ENCODE results near the gene PCSK7. TPM values are rescaled to one million over a fixed set of nuclear protein-coding genes. Genes with fewer than 3 reads are reported as not detected.

The PCSK7 gene
- total RNA-seq, 1 donor from 2014 or later = 341 TPM

DNA sequence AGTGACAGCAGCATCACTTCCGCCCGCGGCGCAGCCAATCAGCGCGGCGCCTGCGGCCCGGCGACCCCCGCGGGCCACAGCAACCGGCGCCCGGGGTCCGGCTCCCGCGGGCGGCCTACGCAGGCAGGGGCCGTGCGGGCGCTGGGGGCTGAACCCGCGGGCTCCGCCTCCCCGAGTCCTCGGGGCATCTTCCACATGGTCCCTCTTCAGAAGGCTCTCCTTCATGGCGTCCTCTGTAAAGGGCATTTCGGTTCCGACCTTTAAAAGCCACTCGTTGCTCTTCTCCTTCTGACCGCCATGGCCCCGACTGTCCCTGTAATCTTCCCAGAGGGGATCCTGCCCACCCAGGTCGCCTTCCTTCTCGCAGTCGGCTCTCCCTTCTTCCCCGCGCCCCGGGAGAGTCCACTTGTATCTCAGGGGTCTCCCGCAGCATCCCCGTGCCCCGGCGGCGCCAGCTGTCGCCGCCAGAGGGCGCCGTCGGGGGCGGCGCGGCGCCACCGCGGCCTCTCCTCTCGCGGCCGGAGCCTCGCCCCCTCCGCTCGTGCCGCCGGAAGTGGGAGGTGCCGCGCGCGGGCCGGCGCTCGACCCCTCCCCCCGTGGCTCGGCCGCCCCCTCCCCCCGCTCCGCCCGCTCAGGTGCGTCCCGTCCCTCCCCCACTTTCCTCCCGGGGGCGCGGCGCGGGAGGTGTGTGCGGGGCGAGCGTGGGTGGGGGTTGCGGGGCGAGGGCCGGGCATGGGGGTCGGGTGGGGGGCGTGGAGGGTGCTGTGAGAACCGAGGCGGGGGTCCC, 412 bp upstream of the PCSK7 start, which contains the start of gene RNF214:
RNF214 (plus strand) TSS at position 580 of the 787 bp plus-strand sequence. CDS start 1,602 bp downstream, outside the sequence.
- Mint-ChIP-seq H3K36me3 (ENCODE audit: low read depth) (peaks cover 44% of the 10 kb centered on the region), H3K4me1 (peaks cover 43% of the 10 kb centered on the region), H3K27me3 (no peaks in the 10 kb centered on the region), H3K9me3 (no peaks in the 10 kb centered on the region), H3K4me3 (peak within 1 kb of the TSS; percentile 100), H3K27ac (peak within 1 kb of the TSS; percentile 100)
- ChIA-PET POLR2A (interaction anchor here (0.5 to 5.9 kb wide), 10 partner anchors 43 to 585 kb away, joined by 3 to 89 read pairs (median 10); partner anchors contain the start of genes BUD13, CEP164, PAFAH1B2 and SIDT2), CTCF (interaction anchor here (0.9 to 8.1 kb wide), 6 partner anchors 11 to 714 kb away, joined by 3 to 119 read pairs (median 3); partner anchors contain the start of gene SIDT2)
- intact Hi-C loops (cut with micrococcal nuclease) = loop anchor here (1.0 to 10.0 kb wide), 8 partner anchors 43 to 1203 kb away; partner anchors contain the start of genes CEP164, KMT2A and PAFAH1B2
- TF ChIP-seq, protein P1, sequence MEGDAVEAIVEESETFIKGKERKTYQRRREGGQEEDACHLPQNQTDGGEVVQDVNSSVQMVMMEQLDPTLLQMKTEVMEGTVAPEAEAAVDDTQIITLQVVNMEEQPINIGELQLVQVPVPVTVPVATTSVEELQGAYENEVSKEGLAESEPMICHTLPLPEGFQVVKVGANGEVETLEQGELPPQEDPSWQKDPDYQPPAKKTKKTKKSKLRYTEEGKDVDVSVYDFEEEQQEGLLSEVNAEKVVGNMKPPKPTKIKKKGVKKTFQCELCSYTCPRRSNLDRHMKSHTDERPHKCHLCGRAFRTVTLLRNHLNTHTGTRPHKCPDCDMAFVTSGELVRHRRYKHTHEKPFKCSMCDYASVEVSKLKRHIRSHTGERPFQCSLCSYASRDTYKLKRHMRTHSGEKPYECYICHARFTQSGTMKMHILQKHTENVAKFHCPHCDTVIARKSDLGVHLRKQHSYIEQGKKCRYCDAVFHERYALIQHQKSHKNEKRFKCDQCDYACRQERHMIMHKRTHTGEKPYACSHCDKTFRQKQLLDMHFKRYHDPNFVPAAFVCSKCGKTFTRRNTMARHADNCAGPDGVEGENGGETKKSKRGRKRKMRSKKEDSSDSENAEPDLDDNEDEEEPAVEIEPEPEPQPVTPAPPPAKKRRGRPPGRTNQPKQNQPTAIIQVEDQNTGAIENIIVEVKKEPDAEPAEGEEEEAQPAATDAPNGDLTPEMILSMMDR (IDR thresholded peaks at IDR 0.05) = peak; percentile 69
- DNase-seq (peak; percentile 82), ATAC-seq (ENCODE audit: low read depth) (peak; percentile 74)

DNA sequence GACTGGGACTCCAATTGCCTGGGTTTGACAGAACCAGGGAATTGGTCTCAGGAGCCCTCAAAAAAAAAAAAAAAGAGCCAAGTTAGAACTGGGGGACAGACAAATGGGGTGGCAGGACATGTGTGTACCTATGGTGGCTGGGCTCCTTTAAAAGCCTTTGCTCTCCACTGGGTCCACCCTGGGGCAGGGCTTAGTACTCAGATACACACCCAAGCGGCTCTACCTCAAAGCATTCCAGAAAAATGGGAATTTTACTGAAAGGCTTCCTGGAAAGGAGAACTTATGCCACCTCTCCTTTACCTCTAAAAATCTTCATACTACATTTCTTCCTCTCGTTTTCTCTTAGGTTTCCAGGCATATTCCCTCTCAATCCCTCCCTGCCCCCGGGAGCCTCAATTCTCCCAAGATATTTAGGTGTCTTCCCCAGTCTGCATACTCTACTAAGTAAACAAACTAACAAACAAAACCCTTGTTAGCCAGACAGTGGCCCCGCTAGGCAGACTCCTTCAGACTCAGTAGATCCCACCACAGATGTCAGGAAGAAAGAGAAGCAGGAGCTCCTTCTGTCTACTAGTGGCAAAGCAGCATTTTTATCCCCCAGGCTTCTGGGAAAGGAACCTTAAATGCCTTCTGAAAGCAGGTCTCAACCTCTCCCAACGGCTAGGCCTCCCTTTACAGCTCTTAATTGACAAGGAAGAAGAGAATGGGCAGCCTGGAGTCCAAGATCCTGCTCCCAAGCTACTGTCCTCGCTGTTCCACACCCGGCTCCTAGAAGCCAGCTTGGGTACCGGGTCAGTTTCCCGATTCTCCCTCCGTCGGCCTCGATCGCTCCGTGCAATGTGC, 653 bp downstream of the PCSK7 start:
- Mint-ChIP-seq H3K4me3 (peak overlapping the region; percentile 100), H3K36me3 (ENCODE audit: low read depth) (peaks cover 53% of the 10 kb centered on the region), H3K9me3 (no peaks in the 10 kb centered on the region), H3K27ac (peak overlapping the region; percentile 95), H3K4me1 (peaks cover 53% of the 10 kb centered on the region), H3K27me3 (no peaks in the 10 kb centered on the region)
- ATAC-seq (ENCODE audit: low read depth) (peak; percentile 5), DNase-seq (no peak)
- ChIA-PET CTCF (interaction anchor here (0.6 to 8.1 kb wide), 13 partner anchors 9 to 715 kb away, joined by 3 to 119 read pairs (median 3); partner anchors contain the start of genes APOA5, CEP164, PAFAH1B2 and SIDT2), POLR2A (interaction anchor here (0.5 to 5.9 kb wide), 20 partner anchors 42 to 1378 kb away, joined by 3 to 89 read pairs (median 7); partner anchors contain the start of genes BUD13, CEP164, IL10RA and PAFAH1B2)
- TF ChIP-seq, protein P1 (IDR thresholded peaks at IDR 0.05) = no peak
- intact Hi-C loops (cut with micrococcal nuclease) = loop anchor here (1.0 to 10.0 kb wide), 6 partner anchors 53 to 1204 kb away; partner anchors contain the start of genes KMT2A, SIDT2 and SIK3

DNA sequence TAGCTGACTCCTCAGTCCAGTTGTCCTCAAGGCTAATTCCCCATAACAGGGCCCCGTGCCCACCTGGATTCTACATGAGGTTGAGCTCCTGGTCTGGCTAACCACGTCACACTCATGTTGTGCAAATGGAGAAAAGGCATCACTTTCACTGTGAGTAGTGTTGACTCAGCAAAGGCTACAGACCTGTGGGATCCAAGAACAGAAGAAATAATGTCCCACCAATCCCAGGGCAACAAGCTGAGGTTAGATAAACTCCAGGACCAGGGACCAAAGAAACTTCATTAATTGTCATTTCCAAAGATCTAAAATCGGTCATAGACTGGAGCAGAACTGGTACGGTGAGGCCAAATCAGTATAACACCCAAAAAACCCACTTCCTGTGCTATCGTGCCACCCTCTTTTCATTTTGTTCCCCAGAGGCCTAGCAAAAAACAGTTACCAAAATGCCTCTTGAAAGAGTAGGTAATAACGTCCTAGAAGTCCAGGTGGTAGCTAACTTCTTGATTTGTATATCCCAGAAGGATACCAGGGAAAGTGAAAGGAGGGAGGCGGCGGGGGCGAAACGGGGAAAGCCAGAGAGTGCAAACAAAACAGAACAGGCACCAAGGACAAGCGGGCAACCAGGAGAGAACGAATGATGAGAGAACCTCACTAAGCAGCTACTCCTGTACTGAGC, 1.4 kb downstream of the PCSK7 start:
- Mint-ChIP-seq H3K27ac (peak overlapping the region; percentile 95), H3K4me1 (peaks cover 53% of the 10 kb centered on the region), H3K27me3 (no peaks in the 10 kb centered on the region), H3K9me3 (no peaks in the 10 kb centered on the region), H3K4me3 (peak overlapping the region; percentile 100), H3K36me3 (ENCODE audit: low read depth) (peaks cover 58% of the 10 kb centered on the region)
- ATAC-seq (ENCODE audit: low read depth) = peak; percentile 49
- ChIA-PET CTCF (interaction anchor here (0.8 to 8.1 kb wide), 6 partner anchors 8 to 587 kb away, joined by 3 to 119 read pairs (median 4); partner anchors contain the start of genes APOA5, CEP164 and SIDT2), POLR2A (interaction anchor here (0.5 to 5.9 kb wide), 20 partner anchors 37 to 1379 kb away, joined by 3 to 89 read pairs (median 6); partner anchors contain the start of genes CEP164, IL10RA, PAFAH1B2 and SIDT2)
- peak; percentile 41 for DNase-seq
- TF ChIP-seq, protein P1 (IDR thresholded peaks at IDR 0.05) = no peak
- intact Hi-C loops (cut with micrococcal nuclease) = loop anchor here (1.0 to 10.0 kb wide), 6 partner anchors 52 to 1204 kb away; partner anchors contain the start of genes KMT2A, SIDT2 and SIK3

DNA sequence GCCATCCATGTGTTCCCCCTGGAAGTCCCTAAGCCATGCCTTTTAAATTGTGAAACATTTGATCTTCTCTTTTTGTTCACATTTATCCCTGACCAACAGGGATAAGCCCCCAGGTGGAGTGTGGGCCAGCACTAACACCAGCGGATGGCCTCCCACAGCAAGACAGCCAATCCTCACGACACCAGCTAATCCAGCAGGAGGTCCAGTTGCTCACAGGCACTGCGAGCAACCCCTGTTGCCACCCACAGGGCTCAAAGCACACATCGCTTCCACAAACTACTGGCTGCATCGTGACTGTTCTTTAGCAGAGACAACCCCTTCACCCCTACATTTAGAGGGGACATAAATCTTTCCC, 2.0 kb downstream of the PCSK7 start:
- ATAC-seq (ENCODE audit: low read depth) = no peak
- Mint-ChIP-seq H3K36me3 (ENCODE audit: low read depth) (peaks cover 61% of the 10 kb centered on the region), H3K4me3 (peak overlapping the region; percentile 100), H3K27ac (peak overlapping the region; percentile 95), H3K9me3 (no peaks in the 10 kb centered on the region), H3K4me1 (peaks cover 53% of the 10 kb centered on the region), H3K27me3 (no peaks in the 10 kb centered on the region)
- intact Hi-C loops (cut with micrococcal nuclease) = loop anchor here (1.0 to 10.0 kb wide), 6 partner anchors 52 to 1205 kb away; partner anchors contain the start of genes KMT2A, SIDT2 and SIK3
- DNase-seq = no peak
- CTCF ChIA-PET = interaction anchor here (1.1 to 8.1 kb wide), 4 partner anchors 8 to 97 kb away, joined by 3 to 119 read pairs (median 4); partner anchors contain the start of genes CEP164 and SIDT2
- POLR2A ChIA-PET = interaction anchor here (0.9 to 5.9 kb wide), 14 partner anchors 37 to 1379 kb away, joined by 3 to 89 read pairs (median 7); partner anchors contain the start of genes CEP164, IL10RA, PAFAH1B2 and SIDT2
- TF ChIP-seq, protein P1 (IDR thresholded peaks at IDR 0.05) = no peak

All from activated B cell treated with CpG ODN at 0.5 μM for 24 hours (primary cell).